HepG2 (cell line): ENCODE measurements around the gene LIMK2. TPM values are rescaled to one million over a fixed set of nuclear protein-coding genes. Genes with fewer than 3 reads are reported as not detected.

ENCODE experiments used
- FOXA3 ChIP-seq: IDR thresholded peaks from 2 replicates; pipeline ENCODE4 v1.6.1; 2016; ENCODE audit warnings: missing genetic modification reagents, missing compliant biosample characterization
- HNF1A ChIP-seq, 2 experiments: sonication (generic) in 1 of 2; formaldehyde crosslinking in 1 of 2; IDR thresholded peaks; 2 replicates each; pipeline versions ENCODE4 v1.4.0 to v1.6.1; 2016 to 2020; ENCODE audit warnings: borderline replicate concordance in 1 of 2, low read depth in 1 of 2, mild to moderate bottlenecking in 1 of 2, missing genetic modification reagents in 1 of 2
- KLF13 ChIP-seq: sonication (generic); formaldehyde crosslinking; IDR thresholded peaks from 2 replicates; pipeline ENCODE4 v1.4.0; 2020; ENCODE audit warnings: mild to moderate bottlenecking, missing genetic modification reagents
- MAF1 ChIP-seq: sonication (generic); formaldehyde crosslinking; IDR thresholded peaks from 2 replicates; pipeline ENCODE4 v1.5.0; 2020; ENCODE audit warnings: missing genetic modification reagents, borderline replicate concordance
- MEIS1 ChIP-seq: sonication (generic); formaldehyde crosslinking; IDR thresholded peaks from 2 replicates; pipeline ENCODE4 v1.9.0; 2021; ENCODE audit warnings: mild to moderate bottlenecking, missing genetic modification reagents, moderate library complexity, borderline replicate concordance
- MLX ChIP-seq: IDR thresholded peaks from 2 replicates; pipeline ENCODE4 v1.6.1; 2016
- MXD4 ChIP-seq: IDR thresholded peaks from 2 replicates; pipeline ENCODE4 v1.6.1; 2016; ENCODE audit warnings: mild to moderate bottlenecking, missing biosample characterization, missing genetic modification reagents
- ZFP91 ChIP-seq: sonication (generic); formaldehyde crosslinking; IDR thresholded peaks from 2 replicates; pipeline ENCODE4 v1.9.0; 2022; ENCODE audit warnings: missing genetic modification reagents, mild to moderate bottlenecking, borderline replicate concordance
- ZNF276 ChIP-seq: sonication (generic); formaldehyde crosslinking; IDR thresholded peaks from 2 replicates; pipeline ENCODE4 v1.4.0; 2020; ENCODE audit warnings: mild to moderate bottlenecking, low read depth, missing genetic modification reagents
- ZNF296 ChIP-seq: sonication (generic); formaldehyde crosslinking; conservative IDR thresholded peaks from 2 replicates; pipeline ENCODE4 v1.5.0; 2020; ENCODE audit warnings: mild to moderate bottlenecking, missing genetic modification reagents
- ZNF678 ChIP-seq: sonication (generic); formaldehyde crosslinking; IDR thresholded peaks from 2 replicates; pipeline ENCODE4 v1.4.0; 2020; ENCODE audit warnings: mild to moderate bottlenecking, missing genetic modification reagents
- ZNF800 ChIP-seq: sonication (generic); formaldehyde crosslinking; IDR thresholded peaks from 2 replicates; pipeline ENCODE4 v1.4.0; 2020; ENCODE audit warnings: missing genetic modification reagents
- ZNF878 ChIP-seq: sonication (generic); formaldehyde crosslinking; IDR thresholded peaks from 2 replicates; pipeline ENCODE4 v1.8.1; 2023; ENCODE audit warnings: mild to moderate bottlenecking, missing genetic modification reagents, moderate library complexity
- polyA plus RNA-seq, 8 experiments: library from polyadenylated mRNA; depleted of rRNA in 3 of 8; stranded (reverse) in 7 of 8; unstranded in 1 of 8; fragments of >200 nt; fragmentation: Illumina TruSeq in 4 of 8; extraction: Trizol in 4 of 8; gene quantifications; 2 replicates each; pipeline versions ENCODE4 v1.2.1 to v1.2.3, GENCODE V29; 2011 to 2016; ENCODE audit warnings: low read depth in 4 of 8, missing spikeins in 1 of 8, mixed read lengths in 1 of 8; ENCODE audit not compliant: insufficient read depth in 1 of 8
- total RNA-seq, 5 experiments: library from RNA; depleted of rRNA; stranded (reverse); fragments of >200 nt; fragmentation: Illumina TruSeq; extraction: Trizol; gene quantifications; 2 replicates each; pipeline ENCODE4 v1.2.3, GENCODE V29; 2016; ENCODE audit warnings: low read depth in 1 of 5

The LIMK2 gene
- total and polyA plus RNA-seq, 2 of the 13 experiments (the other 11 are each of a cell fraction or from before 2014, with no cell fraction given), result 20.9 to 29.8 TPM

- no peak for TF ChIP-seq HNF1A (IDR thresholded peaks at IDR 0.05; ENCODE audit: low read depth)
- 0 out of 2 replicates have a peak, but pooled peaks have one; percentile 32 for TF ChIP-seq HNF1A (CRISPR knock-in tag; IDR thresholded peaks at IDR 0.05; ENCODE audit: borderline replicate concordance)
- no peak for TF ChIP-seq ZNF276 (CRISPR knock-in tag)
- no peak for TF ChIP-seq ZNF878 (CRISPR knock-in tag)
- peak; percentile 72 for TF ChIP-seq FOXA3 (CRISPR knock-in tag)
- TF ChIP-seq MEIS1 (CRISPR knock-in tag), result 0 out of 2 replicates have a peak, but pooled peaks have one; percentile 57
- TF ChIP-seq MXD4 (CRISPR knock-in tag), result 0 out of 2 replicates have a peak, but pooled peaks have one; percentile 20
- peak; percentile 57; the same call in 1 of the 2 replicates for TF ChIP-seq ZNF800
- no peak for TF ChIP-seq ZNF678 (CRISPR knock-in tag)
- peak; percentile 50; the same call in 1 of the 2 replicates for TF ChIP-seq ZFP91
- no peak for TF ChIP-seq MAF1
- TF ChIP-seq KLF13, result no peak
- no peak for TF ChIP-seq MLX (CRISPR knock-in tag)
- no peak for TF ChIP-seq ZNF296 (CRISPR knock-in tag)
Measured at GRCh38 chr22:31292236-31292989, 80.3 kb downstream of the LIMK2 start, which contains the start of gene PIK3IP1 (continued).
